ENCODE results near the gene RHEB.

The RHEB gene

DNA sequence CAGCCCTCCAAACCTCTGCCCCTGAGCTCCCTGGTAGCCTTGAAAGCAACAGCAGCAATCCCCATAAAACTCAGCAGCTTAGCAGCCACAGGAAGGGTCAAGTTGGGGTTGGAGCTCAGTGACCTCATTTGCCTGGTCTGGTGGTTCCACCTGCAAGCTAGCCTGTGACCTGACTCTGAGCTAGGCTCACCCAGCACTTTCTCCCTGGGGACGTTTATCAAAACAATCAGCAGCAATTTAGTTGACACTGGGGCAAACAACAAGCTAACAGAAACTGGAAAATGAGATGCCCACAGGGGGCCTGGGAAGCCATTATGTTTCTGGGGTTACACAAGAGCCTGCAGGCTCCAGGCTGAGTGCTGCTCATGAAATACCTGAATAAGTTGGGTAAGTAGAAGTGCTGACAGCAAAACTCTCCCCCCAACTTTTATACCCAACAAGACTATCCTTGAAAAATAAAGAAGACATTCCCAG, 57.4 kb downstream of the RHEB start:
- TF ChIP-seq, protein P1, sequence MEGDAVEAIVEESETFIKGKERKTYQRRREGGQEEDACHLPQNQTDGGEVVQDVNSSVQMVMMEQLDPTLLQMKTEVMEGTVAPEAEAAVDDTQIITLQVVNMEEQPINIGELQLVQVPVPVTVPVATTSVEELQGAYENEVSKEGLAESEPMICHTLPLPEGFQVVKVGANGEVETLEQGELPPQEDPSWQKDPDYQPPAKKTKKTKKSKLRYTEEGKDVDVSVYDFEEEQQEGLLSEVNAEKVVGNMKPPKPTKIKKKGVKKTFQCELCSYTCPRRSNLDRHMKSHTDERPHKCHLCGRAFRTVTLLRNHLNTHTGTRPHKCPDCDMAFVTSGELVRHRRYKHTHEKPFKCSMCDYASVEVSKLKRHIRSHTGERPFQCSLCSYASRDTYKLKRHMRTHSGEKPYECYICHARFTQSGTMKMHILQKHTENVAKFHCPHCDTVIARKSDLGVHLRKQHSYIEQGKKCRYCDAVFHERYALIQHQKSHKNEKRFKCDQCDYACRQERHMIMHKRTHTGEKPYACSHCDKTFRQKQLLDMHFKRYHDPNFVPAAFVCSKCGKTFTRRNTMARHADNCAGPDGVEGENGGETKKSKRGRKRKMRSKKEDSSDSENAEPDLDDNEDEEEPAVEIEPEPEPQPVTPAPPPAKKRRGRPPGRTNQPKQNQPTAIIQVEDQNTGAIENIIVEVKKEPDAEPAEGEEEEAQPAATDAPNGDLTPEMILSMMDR (IDR thresholded peaks at IDR 0.05; ENCODE audit: low read depth, low read length, missing control alignments) = no peak
- H3K4me3 ChIP-seq (ENCODE audit: low read depth, low read length) = no peak overlapping the region

DNA sequence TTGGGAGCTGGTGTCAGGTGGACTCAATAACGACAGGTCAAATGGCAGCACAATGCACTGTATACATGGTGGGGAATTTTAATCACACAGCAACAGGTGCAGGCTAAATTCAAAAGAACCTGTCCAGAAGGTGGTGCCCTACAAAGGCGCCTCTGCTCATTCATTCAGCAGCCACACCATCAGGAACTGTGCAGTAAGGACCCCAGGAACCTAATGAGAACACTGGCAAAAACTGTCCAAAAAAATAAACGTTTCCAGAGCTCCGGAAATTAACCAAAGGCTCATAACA, 57.8 kb downstream of the RHEB start:
- H3K4me3 ChIP-seq (ENCODE audit: low read depth, low read length) = no peak overlapping the region
- TF ChIP-seq, protein P1 (IDR thresholded peaks at IDR 0.05; ENCODE audit: low read depth, low read length, missing control alignments) = no peak
- no peak for DNase-seq (ENCODE audit: low read depth)

More for the DNA sequence above, 57.4 kb downstream of the RHEB start:
- DNase-seq (ENCODE audit: low read depth) = no peak

DNA sequence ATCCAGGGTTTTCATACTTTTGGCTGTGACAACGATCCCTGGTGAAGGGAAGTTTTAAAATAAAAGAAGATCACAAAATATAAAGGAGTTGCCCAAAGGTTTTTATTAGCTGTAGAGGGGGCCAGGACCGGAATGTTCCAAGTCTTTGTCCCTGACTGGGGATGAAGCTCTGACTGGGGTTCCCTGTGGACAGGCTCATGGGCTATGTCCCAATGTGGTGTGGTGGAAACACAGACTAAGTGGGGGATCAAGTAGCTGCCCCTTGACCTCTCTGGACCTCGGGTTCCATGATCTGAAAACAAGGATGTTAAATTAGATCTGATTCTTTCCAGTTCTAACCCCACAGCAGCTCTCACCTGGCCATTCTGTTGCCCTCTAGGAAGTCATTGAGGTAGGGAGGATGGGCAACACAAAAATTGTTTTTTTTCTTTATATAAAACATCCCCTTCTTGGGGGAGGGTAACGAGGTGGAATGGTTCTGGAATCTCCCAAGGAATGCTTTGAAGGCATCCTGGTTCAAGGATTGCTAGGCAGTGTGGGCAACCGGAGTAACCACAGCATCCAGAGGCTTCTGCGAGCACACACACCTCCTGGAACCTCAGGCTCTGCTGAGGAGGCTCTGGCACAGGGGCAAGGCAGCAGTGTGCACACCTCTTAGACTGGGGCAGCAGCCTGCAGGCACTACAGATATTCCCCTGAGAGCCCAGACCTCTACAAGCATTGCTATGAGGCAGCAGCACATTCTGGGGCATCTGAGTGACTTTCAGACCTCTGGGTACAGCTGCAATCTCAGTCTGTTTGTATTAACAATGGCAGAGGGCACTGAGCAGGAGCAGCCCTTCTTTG, 58.4 kb downstream of the RHEB start:
- TF ChIP-seq, protein P1 (IDR thresholded peaks at IDR 0.05; ENCODE audit: low read depth, low read length, missing control alignments) = no peak
- no peak overlapping the region for H3K4me3 ChIP-seq (ENCODE audit: low read depth, low read length)
- no peak for DNase-seq (ENCODE audit: low read depth)

DNA sequence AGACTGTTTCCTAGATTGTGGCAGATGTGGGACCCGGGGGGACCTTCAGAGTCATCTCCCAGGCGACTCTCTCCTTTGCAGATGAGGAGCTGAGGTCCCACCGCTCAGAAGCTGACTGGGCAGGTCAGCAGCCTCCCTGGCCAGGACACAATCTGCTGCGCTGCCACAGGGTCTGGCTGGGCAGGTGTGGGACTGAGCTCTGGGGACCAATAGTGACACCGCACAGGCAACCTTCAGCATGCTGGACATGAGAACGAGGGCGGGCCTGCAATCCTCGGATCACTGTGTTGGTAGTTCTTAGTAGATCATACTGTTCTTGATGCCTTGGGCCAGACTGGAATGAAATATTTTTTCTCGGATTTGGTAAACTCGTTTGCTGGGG, 59.2 kb downstream of the RHEB start:
- no peak overlapping the region for H3K4me3 ChIP-seq (ENCODE audit: low read depth, low read length)
- TF ChIP-seq, protein P1 (IDR thresholded peaks at IDR 0.05; ENCODE audit: low read depth, low read length, missing control alignments) = no peak
- no peak for DNase-seq (ENCODE audit: low read depth)

DNA sequence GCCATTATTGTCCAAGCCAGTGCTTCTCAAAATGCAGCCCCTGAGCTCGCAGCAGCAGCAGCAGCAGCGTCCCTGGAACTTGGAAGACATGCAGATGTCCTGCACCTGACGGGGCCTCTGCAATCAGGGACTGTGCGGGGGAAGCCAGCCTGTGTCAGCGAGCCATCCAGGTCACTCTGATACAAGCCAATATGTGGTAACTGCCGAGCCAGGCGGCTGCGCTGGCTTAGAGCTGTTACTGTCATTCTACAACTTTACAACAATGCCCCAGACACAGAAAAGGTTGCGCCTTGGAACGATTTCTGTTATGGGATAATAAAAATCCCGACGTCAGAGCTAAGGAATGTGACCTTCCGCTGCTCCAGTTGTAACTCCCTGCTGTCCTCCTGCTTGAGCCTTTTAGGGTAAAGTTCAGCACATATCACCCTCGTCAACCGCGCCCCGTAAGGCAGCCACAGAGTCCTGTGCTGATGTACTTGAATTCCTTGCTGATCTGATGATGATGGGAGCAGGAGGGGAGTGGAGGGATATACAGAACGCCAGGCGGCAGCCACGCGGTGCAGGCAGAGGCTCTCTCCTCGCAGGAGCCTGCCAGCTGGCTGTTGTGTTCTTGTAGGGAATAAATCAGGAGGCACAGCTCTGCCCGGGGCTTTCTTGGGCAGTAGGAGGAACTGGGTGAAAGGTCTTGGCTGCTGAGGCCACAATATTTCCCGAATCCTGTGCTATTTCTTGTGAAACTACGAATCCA, 59.8 kb downstream of the RHEB start:
- H3K4me3 ChIP-seq (ENCODE audit: low read depth, low read length) = no peak overlapping the region
- no peak for DNase-seq (ENCODE audit: low read depth)
- TF ChIP-seq, protein P1 (IDR thresholded peaks at IDR 0.05; ENCODE audit: low read depth, low read length, missing control alignments) = no peak

DNA sequence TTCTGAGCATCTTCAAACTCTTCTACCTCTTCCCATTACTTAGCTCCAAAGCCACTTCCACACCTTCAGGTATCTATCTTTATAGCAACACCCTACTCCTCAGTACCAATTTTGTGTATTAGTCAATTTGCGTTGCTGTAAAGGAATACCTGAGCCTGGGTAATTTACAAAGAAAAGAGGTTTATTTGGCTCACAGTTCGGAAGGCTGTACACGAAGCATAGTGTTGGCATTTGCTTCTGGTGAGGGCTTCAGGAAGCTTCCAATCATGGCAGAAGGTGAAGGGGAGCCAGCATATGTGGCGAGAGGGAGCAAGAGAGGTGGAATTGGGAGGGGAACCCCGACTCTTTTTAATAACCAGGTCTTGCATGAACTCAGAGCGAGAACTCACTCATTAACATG, 62.2 kb downstream of the RHEB start:
- no peak for DNase-seq (ENCODE audit: low read depth)
- TF ChIP-seq, protein P1 (IDR thresholded peaks at IDR 0.05; ENCODE audit: low read depth, low read length, missing control alignments) = no peak
- H3K4me3 ChIP-seq (ENCODE audit: low read depth, low read length) = no peak overlapping the region

All from GM12864 (cell line).